NCI-H524 (cell line): ENCODE measurements around the gene PRSS33.

Experiments
- DNase-seq, 2 experiments: peaks; one replicate each; lab custom pipeline; 2025; lab: John Stamatoyannopoulos, UW

The PRSS33 gene

GRCh38 chr16:2787406-2787805 is at the start of gene PRSS33:
Gene PRSS33 (minus strand): TSS chr16:2787560. CDS start chr16:2786547, 1,013 bp downstream.
- DNase-seq: no peak

GRCh38 chr16:2836646-2837508 is 49.5 kb upstream of the PRSS33 start:
- DNase-seq: no peak

- no peak for DNase-seq
Observed at GRCh38 chr16:2835638-2836493, 48.5 kb upstream of the PRSS33 start.

GRCh38 chr16:2834968-2835367 is 47.6 kb upstream of the PRSS33 start:
- DNase-seq: no peak

GRCh38 chr16:2833776-2834175 is 46.4 kb upstream of the PRSS33 start:
- DNase-seq: no peak

GRCh38 chr16:2831203-2831602 is 43.8 kb upstream of the PRSS33 start:
- no peak for DNase-seq

GRCh38 chr16:2830355-2830695 is 43.0 kb upstream of the PRSS33 start:
- no peak for DNase-seq

- DNase-seq: no peak
Observed at GRCh38 chr16:2829501-2830354, 42.4 kb upstream of the PRSS33 start, which contains the start of gene ZG16B. Gene ZG16B (plus strand): TSS chr16:2830303. CDS start chr16:2830442, 139 bp downstream.

GRCh38 chr16:2828876-2829430 is 41.6 kb upstream of the PRSS33 start:
- DNase-seq: no peak

- no peak for DNase-seq
Observed at GRCh38 chr16:2828521-2828840, 41.1 kb upstream of the PRSS33 start.

GRCh38 chr16:2827831-2828520 is 40.6 kb upstream of the PRSS33 start:
- DNase-seq: no peak

GRCh38 chr16:2827374-2827791 is 40.0 kb upstream of the PRSS33 start:
- no peak for DNase-seq

- no peak for DNase-seq
Observed at GRCh38 chr16:2826591-2827373, 39.4 kb upstream of the PRSS33 start.

- no peak for DNase-seq
Observed at GRCh38 chr16:2825906-2826305, 38.5 kb upstream of the PRSS33 start.

GRCh38 chr16:2825049-2825742 is 37.8 kb upstream of the PRSS33 start:
- no peak for DNase-seq

- no peak for DNase-seq
Observed at GRCh38 chr16:2824626-2825025, 37.3 kb upstream of the PRSS33 start.

GRCh38 chr16:2822496-2822895 is 35.1 kb upstream of the PRSS33 start:
- DNase-seq: no peak

GRCh38 chr16:2822158-2822495 is 34.8 kb upstream of the PRSS33 start:
- DNase-seq: no peak

GRCh38 chr16:2821487-2822157 is 34.3 kb upstream of the PRSS33 start:
- no peak for DNase-seq
